HG03521 (cell line): Measurements from ENCODE around the gene OR2D3.
"Not testable (repeated sequence)": the region's sequence is repeated elsewhere in the genome, so short reads cannot be mapped to it uniquely, and the experiment has no call there.

Experiments used
- ATAC-seq: cut with Tn5 transposase; IDR thresholded peaks from one replicate; pipeline ENCODE4 v1.9.1; 2021; ENCODE audit warnings: mild to moderate bottlenecking, moderate library complexity; ENCODE audit not compliant: unreplicated experiment

OR2D3 gene, protein sequence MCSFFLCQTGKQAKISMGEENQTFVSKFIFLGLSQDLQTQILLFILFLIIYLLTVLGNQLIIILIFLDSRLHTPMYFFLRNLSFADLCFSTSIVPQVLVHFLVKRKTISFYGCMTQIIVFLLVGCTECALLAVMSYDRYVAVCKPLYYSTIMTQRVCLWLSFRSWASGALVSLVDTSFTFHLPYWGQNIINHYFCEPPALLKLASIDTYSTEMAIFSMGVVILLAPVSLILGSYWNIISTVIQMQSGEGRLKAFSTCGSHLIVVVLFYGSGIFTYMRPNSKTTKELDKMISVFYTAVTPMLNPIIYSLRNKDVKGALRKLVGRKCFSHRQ

DNA sequence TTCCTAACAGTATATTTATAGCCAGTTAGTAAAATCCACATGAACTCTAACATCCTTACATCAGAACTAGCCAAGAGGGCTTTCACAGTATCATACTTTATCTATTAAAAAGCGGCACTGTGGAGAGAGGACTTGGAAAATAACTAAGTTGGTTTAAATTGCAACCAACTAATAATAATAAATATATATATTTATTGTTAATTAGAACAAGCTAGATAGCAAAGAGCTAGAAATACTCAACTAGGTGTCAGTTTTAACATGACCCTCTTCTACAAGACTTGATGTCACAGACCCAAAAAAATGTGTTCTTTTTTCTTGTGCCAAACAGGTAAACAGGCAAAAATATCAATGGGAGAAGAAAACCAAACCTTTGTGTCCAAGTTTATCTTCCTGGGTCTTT is at the start of gene OR2D3:
TSS of gene OR2D3 (plus strand) at position 301 of the 400 bp plus-strand sequence. CDS start at position 301, 0 bp downstream.
- ATAC-seq = no peak

DNA sequence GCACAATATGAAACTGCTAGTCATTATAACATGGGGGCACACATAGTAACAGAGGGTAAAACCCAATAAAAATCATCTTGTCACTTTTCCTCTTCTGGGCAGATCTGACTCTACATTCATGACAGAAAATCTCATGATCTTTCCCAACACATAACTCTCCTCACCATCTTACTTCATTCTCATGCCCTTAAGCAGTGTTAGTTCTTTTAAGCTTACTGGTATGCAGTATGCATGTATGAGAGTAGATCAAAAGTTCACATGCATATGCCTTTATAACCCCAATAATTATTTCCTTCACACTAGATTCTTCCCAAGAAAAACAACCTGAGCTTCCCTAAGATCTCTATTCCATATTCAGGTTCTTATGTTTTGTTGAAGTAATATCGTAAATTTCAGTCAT is 49.5 kb upstream of the OR2D3 start:
- no peak for ATAC-seq

DNA sequence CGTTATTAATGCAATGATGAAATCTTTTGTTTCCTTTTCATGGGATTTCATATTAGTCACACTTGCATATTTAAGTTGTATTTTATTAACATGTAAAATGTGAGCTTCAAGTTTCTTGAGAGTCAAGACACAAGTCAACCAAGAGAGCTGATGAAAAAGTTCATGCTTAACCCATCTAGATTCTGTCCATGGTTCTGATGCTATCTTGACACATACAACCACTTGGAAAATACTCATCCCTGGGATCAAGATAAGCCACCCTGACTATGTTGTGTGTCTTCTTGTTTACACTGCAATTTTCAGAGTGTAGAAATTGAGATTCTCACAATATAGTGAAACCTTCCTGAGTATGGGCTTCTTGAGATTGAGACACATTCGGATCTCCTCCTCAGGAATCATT is 45.0 kb upstream of the OR2D3 start:
- ATAC-seq = no peak

DNA sequence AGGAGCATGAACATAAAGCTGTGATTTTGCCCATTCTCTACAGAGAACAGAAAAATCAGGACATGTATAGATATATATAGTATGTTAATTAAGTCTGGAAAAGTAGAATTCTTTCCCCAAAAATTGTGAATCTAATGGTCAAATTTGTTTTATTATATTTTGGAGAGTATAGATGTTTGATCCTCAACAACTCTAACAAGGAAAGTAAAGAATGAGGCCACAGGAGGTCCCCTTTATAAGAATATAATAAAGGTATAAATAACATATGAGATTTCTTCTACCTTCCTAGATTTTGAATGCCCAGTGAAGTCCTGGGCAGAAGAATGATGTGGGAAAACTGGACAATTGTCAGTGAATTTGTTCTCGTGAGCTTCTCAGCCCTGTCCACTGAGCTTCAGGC is 44.5 kb upstream of the OR2D3 start, which contains the start of gene OR10A4:
TSS of gene OR10A4 (plus strand) at position 301 of the 400 bp plus-strand sequence. CDS start at position 324, 23 bp downstream.
- ATAC-seq = no peak

DNA sequence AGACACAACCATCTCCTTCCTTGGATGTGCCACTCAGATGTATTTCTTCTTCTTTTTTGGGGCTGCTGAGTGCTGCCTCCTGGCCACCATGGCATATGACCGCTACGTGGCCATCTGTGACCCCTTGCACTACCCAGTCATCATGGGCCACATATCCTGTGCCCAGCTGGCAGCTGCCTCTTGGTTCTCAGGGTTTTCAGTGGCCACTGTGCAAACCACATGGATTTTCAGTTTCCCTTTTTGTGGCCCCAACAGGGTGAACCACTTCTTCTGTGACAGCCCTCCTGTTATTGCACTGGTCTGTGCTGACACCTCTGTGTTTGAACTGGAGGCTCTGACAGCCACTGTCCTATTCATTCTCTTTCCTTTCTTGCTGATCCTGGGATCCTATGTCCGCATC is 43.9 kb upstream of the OR2D3 start:
- ATAC-seq = no peak

DNA sequence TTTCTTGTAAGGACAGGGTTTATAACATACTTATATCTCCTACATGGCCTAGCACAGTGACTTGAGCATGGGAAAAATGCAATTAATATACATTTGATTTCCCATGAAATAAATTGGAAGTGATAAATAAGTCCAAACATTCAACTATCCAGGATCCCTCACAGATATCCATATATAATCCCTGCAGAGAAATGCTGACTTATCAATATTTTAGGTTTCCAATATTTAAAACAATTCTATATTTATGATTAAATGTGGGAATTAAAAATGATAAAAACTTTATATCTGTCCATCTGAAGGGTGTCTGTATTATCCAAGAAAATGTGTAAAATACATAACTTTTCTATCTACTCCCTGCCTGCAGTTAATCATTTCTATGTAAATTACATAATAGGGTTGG is 38.1 kb upstream of the OR2D3 start:
- ATAC-seq = no peak

DNA sequence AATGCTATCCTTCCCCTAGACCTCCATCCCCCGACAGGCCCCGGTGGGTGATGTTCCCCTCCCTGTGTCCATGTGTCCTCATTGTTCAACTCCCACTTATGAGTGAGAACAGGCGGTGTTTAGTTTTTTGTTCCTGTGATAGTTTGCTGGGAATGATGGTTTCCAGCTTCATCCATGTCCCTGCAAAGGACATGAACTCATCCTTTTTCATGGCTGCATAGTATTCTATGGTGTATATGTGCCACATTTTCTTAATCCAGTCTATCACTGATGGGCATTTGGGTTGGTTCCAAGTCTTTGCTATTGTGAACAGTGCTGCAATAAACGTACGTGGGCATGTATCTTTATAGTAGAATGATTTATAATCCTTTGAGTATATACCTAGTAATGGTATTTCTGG is 33.1 kb upstream of the OR2D3 start:
- not testable (repeated sequence) for ATAC-seq

DNA sequence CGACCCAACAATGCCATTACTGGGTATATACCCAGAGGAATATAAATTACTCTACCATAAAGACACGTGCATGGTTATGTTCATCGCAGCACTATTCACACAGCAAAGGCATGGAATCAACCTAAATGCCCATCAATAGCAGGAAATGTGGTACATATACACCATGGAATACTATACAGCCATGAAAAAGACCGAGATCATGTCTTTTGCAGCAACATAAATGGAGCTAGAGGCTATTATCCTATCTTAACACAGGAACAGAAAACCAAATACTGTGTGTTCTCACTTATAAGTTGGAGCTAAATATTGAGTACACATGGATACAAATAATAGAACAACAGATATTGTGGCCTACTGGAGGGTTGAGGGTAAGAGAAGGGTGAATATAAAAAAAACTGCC is 32.0 kb upstream of the OR2D3 start:
- no peak for ATAC-seq

DNA sequence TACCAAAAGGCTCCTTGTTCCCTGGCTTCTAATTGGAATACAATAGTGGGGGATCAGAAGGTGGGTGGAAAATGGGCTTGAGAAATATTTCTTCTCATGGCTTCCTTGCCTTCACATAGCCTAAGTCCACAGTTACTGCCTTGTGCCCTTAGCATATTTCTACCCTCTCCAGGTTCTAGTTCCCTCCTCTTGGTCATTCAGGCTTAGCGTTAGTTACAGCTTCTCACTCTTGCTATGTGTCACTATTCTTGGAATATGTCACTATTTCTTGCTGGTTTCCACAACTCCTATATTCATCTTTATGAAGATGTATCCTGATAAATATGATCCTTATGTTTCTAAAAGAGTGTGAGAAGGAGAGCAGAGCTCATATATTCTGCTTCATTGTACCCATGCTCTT is 31.0 kb upstream of the OR2D3 start:
- ATAC-seq = no peak

DNA sequence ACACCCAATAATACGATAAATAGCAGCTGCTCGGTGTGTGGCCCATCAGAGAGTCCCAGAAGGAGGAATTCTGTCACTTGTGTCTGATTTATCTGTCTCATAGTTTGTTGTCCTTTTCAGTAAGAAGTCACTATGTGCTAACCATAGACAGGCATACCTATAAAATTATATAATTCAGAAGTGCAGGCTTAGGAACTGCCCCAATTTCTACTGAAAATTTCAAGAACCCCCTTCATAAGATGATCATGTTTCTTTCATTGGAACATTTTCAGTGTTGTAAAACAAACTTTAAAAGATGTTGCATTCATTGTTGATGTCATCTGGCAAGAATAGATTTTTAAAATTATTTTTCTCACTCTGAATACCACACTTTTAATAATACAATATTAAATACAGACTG is 28.4 kb upstream of the OR2D3 start, which contains the start of gene OR2D2:
TSS of gene OR2D2 (minus strand) at position 101 of the 400 bp plus-strand sequence. CDS start at position 101, 0 bp downstream.
- no peak for ATAC-seq

DNA sequence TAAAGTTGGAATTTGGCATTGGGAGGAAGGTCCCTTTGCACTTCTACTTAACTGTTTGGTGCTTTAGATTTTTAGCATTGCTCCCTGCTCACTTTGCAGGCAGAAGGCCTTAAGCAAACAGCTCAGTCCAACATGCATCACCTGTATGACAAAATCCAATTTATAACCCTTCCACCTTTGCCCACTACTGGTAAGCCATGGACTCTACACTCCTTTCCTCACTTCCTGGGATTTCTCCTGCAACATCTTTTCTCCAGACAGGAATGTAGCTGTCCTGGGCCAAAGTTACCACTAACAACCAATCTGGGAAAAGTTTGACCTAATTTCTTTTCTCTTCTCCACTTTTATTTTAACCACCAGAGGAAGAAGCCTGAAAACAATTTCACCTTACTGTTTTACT is 26.7 kb upstream of the OR2D3 start:
- no peak for ATAC-seq

DNA sequence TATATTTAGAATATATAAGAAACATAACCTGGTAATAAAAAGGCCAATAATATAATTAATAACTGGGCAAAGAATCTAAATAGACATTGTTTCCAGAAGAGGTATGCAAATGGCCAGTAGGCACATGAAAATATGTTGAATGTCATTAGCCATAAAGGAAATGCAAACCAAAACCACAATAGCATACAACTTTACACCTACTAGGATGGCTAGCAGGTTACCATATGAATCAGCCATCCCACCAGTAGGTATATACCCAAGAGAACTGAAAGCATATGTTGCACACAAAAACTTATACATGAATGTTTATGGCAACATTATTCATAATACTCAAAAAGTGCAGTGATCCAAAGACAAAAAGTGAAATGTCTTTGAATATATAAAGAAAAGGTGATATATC is 25.8 kb upstream of the OR2D3 start:
- peak; percentile 87 for ATAC-seq

DNA sequence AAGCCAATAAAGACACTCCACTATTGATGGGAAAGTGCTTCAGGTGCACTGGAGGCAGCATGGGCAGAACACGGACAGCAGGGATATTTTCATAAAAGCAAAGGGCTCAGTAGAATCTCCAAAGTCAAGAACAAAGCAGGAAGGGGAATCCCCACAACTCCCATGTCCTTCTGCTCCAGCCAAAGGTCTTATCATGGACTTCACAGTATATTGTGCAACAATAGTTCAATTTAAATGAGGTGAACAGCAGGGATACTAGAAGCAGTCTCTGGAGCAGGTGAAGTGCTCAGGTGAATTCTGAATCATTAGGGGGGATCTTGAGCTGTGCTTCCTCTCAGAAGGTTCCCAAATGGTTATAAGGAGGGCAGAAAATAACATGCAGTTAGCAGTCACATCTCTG is 21.9 kb upstream of the OR2D3 start:
- no peak for ATAC-seq

DNA sequence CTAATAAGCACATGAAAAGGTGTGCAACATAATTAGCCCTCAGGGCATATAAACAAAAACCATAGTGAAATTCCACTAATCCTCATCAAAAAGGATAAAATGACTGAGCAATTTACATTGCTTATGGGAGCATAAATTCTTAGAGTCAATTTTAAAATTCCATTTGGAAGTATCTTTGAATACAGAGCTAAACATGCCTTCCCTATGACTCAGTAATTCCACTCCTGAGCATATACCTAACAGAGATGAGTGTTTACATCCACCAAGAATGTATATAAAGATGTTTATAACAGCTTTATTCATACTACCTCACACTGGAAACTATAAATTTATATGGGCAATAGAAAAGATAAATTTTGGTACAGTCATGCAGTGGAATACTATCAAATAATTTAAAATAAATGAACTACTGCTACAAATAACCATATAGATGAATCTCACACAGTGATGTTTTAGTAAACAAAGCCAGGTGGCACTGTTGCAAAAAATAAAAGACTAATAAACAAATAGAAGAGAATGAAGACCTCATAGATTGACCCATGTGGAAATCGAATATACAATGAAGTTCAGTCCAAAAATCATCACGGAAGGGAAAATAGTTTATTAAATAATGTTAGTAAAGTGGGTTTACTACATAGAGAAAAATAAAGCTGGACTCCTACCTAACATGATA is 20.3 kb upstream of the OR2D3 start:
- ATAC-seq = no peak

DNA sequence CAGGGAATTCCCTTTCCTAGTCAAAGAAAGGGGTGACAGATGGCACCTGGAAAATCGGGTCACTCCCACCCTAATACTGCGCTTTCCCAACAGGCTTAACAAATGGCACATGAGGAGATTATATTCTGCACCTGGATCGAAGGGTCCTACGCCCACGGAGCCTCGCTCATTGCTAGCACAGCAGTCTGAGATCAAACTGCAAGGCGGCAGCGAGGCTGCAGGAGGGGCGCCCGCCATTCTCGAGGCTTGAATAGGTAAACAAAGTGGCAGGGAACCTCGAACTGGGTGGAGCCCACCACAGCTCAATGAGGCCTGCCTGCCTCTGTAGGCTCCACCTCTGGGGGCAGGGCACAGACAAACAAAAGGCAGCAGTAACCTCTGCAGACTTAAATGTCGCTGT is 16.0 kb upstream of the OR2D3 start:
- ATAC-seq = not testable (repeated sequence)

DNA sequence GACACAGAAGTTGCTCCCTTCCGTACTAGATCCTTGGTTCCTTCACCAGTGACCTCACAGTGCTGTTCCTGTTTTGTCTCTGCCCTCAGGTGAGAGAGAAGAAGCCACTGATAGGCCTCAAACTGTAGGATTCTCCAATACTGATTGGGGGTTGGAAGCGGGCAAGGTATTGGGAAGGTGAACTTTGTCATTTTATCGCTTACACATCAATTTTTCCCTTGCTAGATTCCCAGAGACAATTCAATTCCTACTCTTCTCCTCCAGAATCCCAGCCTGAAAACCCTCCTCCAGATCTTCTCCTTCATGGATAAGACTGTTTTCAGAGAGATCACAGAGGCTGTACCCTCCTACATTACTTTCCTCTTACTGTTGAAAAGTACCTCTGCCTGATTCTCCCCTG is 9.4 kb upstream of the OR2D3 start:
- ATAC-seq = no peak

DNA sequence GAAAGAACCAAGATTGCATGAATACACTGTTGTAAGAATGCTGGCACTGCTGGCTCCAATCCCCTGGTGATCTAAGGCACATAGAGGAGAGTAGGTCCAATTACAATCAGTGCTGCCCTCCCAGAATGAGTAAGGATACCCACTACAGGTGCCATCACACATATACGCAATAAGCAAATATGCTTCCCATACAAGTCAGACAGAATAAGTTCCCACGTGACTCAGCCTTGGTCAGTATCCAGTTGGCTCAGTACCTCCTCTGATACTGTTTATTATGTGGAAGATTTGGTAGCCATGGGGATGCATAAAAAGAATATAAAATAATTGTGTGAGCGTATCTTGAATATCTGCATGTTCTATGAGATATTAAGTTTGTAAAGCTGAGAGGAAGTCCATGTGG is 8.9 kb upstream of the OR2D3 start:
- ATAC-seq = no peak

DNA sequence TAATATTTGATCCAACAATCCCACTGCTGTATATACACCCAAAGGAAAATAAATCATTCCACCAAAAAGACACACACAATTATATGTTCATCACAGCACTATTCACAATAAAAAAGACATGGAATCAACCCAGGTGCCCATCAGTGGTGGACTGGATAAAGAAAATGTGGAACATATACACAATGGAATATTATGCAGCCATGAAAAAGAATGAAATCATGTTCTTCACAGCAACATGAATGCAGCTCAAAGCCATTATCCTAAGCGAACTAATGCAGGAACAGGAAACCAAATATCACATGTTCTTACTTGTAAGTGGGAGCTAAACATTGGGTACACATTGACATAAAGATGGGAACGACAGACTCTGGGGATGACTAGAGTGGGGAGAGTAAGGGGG is 1.1 kb upstream of the OR2D3 start:
- no peak for ATAC-seq

DNA sequence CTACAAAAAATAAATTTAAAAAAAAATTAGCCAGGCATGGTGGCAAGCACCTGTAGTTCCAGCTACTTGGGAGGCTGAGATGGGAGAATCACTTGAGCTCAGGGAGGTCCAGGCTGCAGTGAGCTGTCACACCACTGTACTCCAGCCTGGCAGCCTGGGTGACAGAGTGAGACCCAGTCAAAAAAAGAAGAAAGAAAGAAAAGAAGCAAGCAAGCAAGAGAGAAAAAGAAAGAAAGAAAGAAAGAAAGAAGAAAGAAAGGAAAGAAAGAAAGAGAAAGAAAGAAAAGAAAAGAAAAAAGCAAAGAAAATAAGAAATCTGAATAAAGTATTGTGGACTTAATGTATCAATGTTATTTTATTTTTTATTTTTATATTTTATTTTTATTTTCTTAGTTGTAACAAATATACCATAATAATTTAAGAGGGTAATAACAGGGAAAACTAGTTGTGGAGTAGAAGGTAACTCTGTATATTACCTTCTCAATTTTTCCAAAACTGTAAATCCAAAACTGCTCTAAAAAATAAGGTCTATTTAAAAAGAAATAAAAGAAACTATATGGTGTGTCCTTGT is 4.3 kb downstream of the OR2D3 start:
- ATAC-seq = no peak

DNA sequence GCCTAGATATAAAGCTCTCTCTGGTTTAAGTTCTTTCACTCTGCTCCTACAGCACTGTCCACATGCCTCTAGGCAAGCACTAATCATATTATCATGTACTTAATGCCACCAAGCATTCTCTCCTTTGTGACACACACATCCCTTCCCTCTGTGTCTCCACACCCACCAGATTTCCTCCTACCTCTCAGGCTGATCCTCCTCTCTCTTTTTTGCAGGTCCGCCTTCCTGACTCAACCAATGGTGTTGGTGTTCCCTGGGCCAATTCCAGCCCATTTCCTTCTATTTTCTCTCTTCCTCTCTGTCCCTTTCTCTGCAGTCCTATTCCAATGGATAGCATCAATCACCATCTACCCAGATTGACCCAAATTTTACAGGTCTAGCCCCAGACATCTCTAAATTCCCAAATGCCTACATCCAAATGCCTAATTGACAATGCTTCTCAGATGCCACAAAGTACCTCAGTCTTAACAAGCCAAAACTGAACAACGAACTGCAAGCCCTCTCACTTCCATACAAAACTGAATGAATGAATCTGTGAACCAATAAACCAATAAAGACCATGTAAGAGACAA is 4.9 kb downstream of the OR2D3 start:
- no peak for ATAC-seq

DNA sequence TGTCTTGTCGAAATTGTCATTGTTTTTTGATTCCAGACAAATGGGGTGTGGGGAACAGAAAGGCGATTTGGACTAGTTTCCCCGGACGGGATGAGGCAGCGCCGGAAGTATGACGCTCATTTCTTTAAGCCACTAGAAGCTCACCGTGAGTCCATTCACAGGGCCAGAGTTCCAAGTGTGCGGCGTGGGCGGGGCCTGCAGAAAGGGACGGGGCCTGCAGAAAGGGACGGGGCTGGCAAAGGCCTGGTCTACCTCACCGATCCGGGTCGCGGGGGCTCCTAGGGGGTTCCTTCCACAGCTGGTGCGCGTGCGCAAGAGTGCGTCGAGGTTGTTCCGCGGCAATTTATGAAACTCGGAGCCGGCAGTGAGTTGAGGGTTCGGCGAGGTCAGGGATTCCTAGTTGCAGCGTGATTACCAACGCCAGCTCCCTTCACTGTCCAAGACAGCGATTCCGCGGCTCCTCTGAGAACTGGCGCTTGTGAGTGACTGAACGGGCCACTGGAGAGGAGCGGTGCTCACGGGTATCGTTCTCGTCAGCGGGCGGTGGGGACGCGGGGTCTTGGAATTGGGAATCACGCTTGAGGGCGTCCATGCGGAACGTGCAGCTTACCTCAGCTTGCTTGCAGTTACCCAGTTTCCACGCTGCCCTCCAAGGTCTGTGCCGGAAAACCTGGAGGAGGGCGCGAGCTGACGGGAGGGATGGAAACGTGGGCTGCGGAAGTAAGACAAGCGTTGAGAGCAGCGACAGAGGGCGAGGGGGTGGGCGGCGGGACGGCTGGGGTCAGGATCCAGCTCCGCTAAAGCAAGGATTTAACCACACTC is 5.6 kb downstream of the OR2D3 start, which contains the start of gene ZNF215:
TSS of gene ZNF215 (plus strand) at position 219 of the 822 bp plus-strand sequence. CDS start 5,847 bp downstream, outside the sequence.
- peak; percentile 53 for ATAC-seq
